ENCODE measurements around the gene CCL2. TPM values are rescaled to one million over a fixed set of nuclear protein-coding genes. Genes with fewer than 3 reads are reported as not detected.

Gene CCL2
- total and polyA plus RNA-seq, 3 experiments from 2014 or later, result 5.5 to 6.6 TPM; not detected in 1

DNA sequence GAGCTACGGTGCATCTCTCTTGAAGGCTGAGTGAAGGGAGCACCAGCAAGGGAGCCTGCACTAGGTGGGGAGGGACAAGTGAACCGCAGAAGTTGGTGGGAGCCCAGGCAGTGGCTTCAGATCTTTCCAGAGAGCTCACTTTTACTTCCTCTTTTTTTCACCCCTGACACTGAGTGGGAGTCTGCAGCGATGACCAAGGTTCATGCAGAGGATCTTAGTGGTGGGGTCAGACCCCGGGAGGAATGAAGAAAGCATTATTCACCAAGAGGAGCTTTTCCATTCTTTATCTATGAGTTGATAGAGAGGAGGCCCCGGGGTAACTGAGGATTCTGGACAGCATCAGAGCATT lies 3.0 kb upstream of the CCL2 start:
- ChIA-PET POLR2A (no interaction called here), CTCF (no interaction called here)
- Histone ChIP-seq H3K4me1 (ENCODE audit: insufficient read depth, low read length) (no peaks in the 10 kb centered on the region), H3K9me3 (ENCODE audit: low read length) (no peaks in the 10 kb centered on the region), H3K27me3 (ENCODE audit: insufficient read depth, low read length, poor library complexity, severe bottlenecking) (no peaks in the 10 kb centered on the region), H3K27ac (ENCODE audit: low read depth, low read length) (no peak overlapping the region), H3K4me3 (ENCODE audit: low read length) (no peak overlapping the region), H3K36me3 (ENCODE audit: insufficient read depth, low read length) (no peaks in the 10 kb centered on the region)
- Mint-ChIP-seq H3K4me1 (peaks cover 0 to 3% (median 0%) of the 10 kb centered on the region in 3 donors), H3K36me3 (no peaks in the 10 kb centered on the region), H3K9me3 (no peaks in the 10 kb centered on the region), H3K27me3 (peaks cover 13 to 53% of the 10 kb centered on the region in 2 donors), H3K4me3 (no peak overlapping the region), H3K27ac (no peak overlapping the region)
- DNase-seq, result no peak

DNA sequence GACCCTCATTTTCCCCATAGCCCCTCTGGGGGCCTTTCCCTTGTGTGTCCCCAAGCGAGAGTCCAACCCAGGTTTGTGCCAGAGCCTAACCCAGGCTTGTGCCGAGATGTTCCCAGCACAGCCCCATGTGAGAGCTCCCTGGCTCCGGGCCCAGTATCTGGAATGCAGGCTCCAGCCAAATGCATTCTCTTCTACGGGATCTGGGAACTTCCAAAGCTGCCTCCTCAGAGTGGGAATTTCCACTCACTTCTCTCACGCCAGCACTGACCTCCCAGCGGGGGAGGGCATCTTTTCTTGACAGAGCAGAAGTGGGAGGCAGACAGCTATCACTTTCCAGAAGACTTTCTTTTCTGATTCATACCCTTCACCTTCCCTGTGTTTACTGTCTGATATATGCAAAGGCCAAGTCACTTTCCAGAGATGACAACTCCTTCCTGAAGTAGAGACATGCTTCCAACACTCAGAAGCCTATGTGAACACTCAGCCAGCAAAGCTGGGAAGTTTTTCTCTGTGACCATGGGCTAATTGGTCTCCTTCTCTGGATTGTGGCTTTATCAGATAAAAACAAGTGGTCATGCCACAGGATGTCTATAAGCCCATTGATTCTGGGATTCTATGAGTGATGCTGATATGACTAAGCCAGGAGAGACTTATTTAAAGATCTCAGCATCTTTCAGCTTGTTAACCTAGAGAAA lies 2.5 kb upstream of the CCL2 start:
- Mint-ChIP-seq H3K36me3 (no peaks in the 10 kb centered on the region), H3K4me3 (no peak overlapping the region), H3K4me1 (peaks cover 0 to 3% (median 0%) of the 10 kb centered on the region in 3 donors), H3K9me3 (no peaks in the 10 kb centered on the region), H3K27ac (no peak overlapping the region), H3K27me3 (peaks cover 13 to 58% of the 10 kb centered on the region in 2 donors)
- no peaks in the 10 kb centered on the region for H3K4me1 ChIP-seq (ENCODE audit: insufficient read depth, low read length)
- no peaks in the 10 kb centered on the region for H3K9me3 ChIP-seq (ENCODE audit: low read length)
- H3K4me3 ChIP-seq (ENCODE audit: low read length), result no peak overlapping the region
- CTCF ChIA-PET, result no interaction called here
- no peak for DNase-seq
- POLR2A ChIA-PET, result no interaction called here
- H3K27ac ChIP-seq (ENCODE audit: low read depth, low read length), result no peak overlapping the region
- H3K27me3 ChIP-seq (ENCODE audit: insufficient read depth, low read length, poor library complexity, severe bottlenecking), result no peaks in the 10 kb centered on the region
- no peaks in the 10 kb centered on the region for H3K36me3 ChIP-seq (ENCODE audit: insufficient read depth, low read length)

DNA sequence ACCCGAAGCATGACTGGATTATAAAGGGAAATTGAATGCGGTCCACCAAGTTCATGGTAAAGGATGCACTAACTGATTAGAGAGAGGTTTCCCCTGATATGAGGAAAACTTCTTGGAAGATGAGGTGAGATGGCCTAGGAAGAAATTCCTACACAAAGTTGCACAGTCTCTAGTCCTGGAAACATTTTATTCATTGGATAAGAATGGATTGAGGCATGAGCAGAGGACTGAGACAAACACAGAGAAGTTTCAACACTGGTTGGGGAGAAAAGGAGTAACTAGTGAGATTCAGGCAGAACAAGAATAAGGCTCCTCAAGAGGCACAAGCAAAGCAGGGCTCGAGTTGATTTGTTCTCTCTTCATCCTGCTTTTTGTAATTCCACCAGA lies 2.0 kb upstream of the CCL2 start:
- no peak for DNase-seq
- H3K9me3 ChIP-seq (ENCODE audit: low read length), result no peaks in the 10 kb centered on the region
- ChIA-PET POLR2A (no interaction called here), CTCF (no interaction called here)
- H3K9me3 Mint-ChIP-seq, result no peaks in the 10 kb centered on the region
- no peak overlapping the region for H3K27ac Mint-ChIP-seq
- no peaks in the 10 kb centered on the region for H3K36me3 Mint-ChIP-seq
- no peaks in the 10 kb centered on the region for H3K36me3 ChIP-seq (ENCODE audit: insufficient read depth, low read length)
- H3K4me1 Mint-ChIP-seq, result peaks cover 0 to 3% (median 0%) of the 10 kb centered on the region in 3 donors
- H3K4me1 ChIP-seq (ENCODE audit: insufficient read depth, low read length), result no peaks in the 10 kb centered on the region
- H3K27ac ChIP-seq (ENCODE audit: low read depth, low read length), result no peak overlapping the region
- H3K4me3 ChIP-seq (ENCODE audit: low read length), result no peak overlapping the region
- H3K27me3 Mint-ChIP-seq, result peaks cover 13 to 62% of the 10 kb centered on the region in 2 donors
- no peaks in the 10 kb centered on the region for H3K27me3 ChIP-seq (ENCODE audit: insufficient read depth, low read length, poor library complexity, severe bottlenecking)
- H3K4me3 Mint-ChIP-seq, result no peak overlapping the region

DNA sequence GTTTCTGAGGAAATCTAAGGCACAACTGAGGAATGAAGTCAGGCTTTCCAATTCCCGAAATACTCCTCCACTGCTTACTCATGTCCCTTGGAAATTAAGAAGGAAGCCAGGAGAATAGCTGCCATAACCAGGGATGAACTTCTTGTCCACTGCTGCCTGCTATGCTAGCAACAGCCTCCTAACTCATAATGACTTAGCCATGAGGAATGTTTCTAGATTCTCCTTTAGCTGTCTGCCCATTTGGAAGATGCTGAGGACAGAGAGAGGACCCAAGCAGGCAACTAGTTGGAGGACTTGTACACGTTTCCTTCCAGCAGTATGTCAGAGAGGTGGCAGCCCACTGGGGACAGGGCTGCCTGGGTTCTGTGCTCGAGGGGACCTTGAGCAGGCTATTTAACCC lies 939 bp upstream of the CCL2 start:
- no peak for DNase-seq
- H3K4me1 ChIP-seq (ENCODE audit: insufficient read depth, low read length), result no peaks in the 10 kb centered on the region
- Mint-ChIP-seq H3K4me3 (no peak overlapping the region), H3K4me1 (peaks cover 0 to 3% (median 0%) of the 10 kb centered on the region in 3 donors), H3K27me3 (peaks cover 12 to 69% of the 10 kb centered on the region in 2 donors), H3K36me3 (no peaks in the 10 kb centered on the region), H3K9me3 (no peaks in the 10 kb centered on the region), H3K27ac (no peak overlapping the region)
- CTCF ChIA-PET, result no interaction called here
- POLR2A ChIA-PET, result no interaction called here
- no peak overlapping the region for H3K27ac ChIP-seq (ENCODE audit: low read depth, low read length)
- H3K4me3 ChIP-seq (ENCODE audit: low read length), result no peak overlapping the region
- H3K36me3 ChIP-seq (ENCODE audit: insufficient read depth, low read length), result no peaks in the 10 kb centered on the region
- peaks cover 4% of the 10 kb centered on the region for H3K27me3 ChIP-seq (ENCODE audit: insufficient read depth, low read length, poor library complexity, severe bottlenecking)
- H3K9me3 ChIP-seq (ENCODE audit: low read length), result no peaks in the 10 kb centered on the region

DNA sequence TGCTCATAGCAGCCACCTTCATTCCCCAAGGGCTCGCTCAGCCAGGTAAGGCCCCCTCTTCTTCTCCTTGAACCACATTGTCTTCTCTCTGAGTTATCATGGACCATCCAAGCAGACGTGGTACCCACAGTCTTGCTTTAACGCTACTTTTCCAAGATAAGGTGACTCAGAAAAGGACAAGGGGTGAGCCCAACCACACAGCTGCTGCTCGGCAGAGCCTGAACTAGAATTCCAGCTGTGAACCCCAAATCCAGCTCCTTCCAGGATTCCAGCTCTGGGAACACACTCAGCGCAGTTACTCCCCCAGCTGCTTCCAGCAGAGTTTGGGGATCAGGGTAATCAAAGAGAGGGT lies 272 bp downstream of the CCL2 start:
- peaks cover 4% of the 10 kb centered on the region for H3K27me3 ChIP-seq (ENCODE audit: insufficient read depth, low read length, poor library complexity, severe bottlenecking)
- H3K36me3 ChIP-seq (ENCODE audit: insufficient read depth, low read length), result no peaks in the 10 kb centered on the region
- POLR2A ChIA-PET, result no interaction called here
- Mint-ChIP-seq H3K4me1 (peaks cover 0 to 3% (median 0%) of the 10 kb centered on the region in 3 donors), H3K36me3 (no peaks in the 10 kb centered on the region), H3K4me3 (no peak overlapping the region), H3K9me3 (no peaks in the 10 kb centered on the region), H3K27ac (no peak overlapping the region), H3K27me3 (peaks cover 12 to 75% of the 10 kb centered on the region in 2 donors)
- H3K9me3 ChIP-seq (ENCODE audit: low read length), result no peaks in the 10 kb centered on the region
- H3K27ac ChIP-seq (ENCODE audit: low read depth, low read length), result no peak overlapping the region
- no peak for DNase-seq
- CTCF ChIA-PET, result no interaction called here
- no peak overlapping the region for H3K4me3 ChIP-seq (ENCODE audit: low read length)
- H3K4me1 ChIP-seq (ENCODE audit: insufficient read depth, low read length), result no peaks in the 10 kb centered on the region

DNA sequence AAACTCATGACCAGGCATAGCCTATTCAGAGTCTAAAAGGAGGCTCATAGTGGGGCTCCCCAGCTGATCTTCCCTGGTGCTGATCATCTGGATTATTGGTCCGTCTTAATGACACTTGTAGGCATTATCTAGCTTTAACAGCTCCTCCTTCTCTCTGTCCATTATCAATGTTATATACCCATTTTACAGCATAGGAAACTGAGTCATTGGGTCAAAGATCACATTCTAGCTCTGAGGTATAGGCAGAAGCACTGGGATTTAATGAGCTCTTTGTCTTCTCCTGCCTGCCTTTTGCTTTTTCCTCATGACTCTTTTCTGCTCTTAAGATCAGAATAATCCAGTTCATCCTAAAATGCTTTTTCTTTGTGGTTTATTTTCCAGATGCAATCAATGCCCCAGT lies 756 bp downstream of the CCL2 start:
- DNase-seq, result no peak
- Mint-ChIP-seq H3K27me3 (peaks cover 12 to 74% of the 10 kb centered on the region in 2 donors), H3K4me1 (peaks cover 0 to 3% (median 0%) of the 10 kb centered on the region in 3 donors), H3K4me3 (no peak overlapping the region), H3K27ac (no peak overlapping the region), H3K9me3 (no peaks in the 10 kb centered on the region), H3K36me3 (no peaks in the 10 kb centered on the region)
- ChIA-PET POLR2A (no interaction called here), CTCF (interaction anchor here (1.2 kb wide), 1 partner anchor 9 kb away, joined by 3 read pairs; no protein-coding TSS in a partner anchor)
- Histone ChIP-seq H3K9me3 (ENCODE audit: low read length) (no peaks in the 10 kb centered on the region), H3K4me3 (ENCODE audit: low read length) (no peak overlapping the region), H3K36me3 (ENCODE audit: insufficient read depth, low read length) (no peaks in the 10 kb centered on the region), H3K27me3 (ENCODE audit: insufficient read depth, low read length, poor library complexity, severe bottlenecking) (peaks cover 4% of the 10 kb centered on the region), H3K4me1 (ENCODE audit: insufficient read depth, low read length) (no peaks in the 10 kb centered on the region), H3K27ac (ENCODE audit: low read depth, low read length) (no peak overlapping the region)

DNA sequence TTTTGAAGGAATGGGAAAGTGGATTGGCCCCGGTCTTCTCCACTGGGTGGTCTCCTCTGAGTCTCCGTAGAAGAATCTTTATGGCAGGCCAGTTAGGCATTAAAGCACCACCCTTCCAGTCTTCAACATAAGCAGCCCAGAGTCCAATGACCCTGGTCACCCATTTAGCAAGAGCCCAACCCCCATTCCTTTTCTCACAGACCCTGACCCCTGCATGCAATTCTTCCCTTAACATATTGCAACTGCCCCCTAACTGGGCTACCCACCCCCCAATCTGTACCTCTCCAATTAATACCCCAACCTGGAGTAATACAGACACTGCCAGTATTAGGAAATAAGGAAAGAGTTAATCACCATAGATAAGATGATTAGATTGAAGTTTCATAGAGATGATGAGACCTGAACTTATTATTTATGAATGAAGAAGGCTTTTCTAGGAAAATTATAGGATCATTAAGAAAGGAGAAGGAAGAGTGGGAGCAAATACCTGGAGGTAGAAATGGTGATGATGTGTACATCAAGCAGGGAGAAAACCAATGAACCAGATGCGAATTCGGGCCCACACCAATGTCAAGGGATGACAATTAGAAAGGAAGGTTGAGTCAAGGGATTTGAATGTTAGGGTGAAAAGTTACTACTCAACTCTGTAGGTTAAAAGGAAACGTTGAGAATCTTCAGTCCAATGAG lies 2.4 kb downstream of the CCL2 start:
- Mint-ChIP-seq H3K36me3 (no peaks in the 10 kb centered on the region), H3K27me3 (peaks cover 12 to 67% of the 10 kb centered on the region in 2 donors), H3K27ac (no peak overlapping the region), H3K4me3 (no peak overlapping the region), H3K9me3 (no peaks in the 10 kb centered on the region), H3K4me1 (peaks cover 0 to 3% (median 0%) of the 10 kb centered on the region in 3 donors)
- Histone ChIP-seq H3K27me3 (ENCODE audit: insufficient read depth, low read length, poor library complexity, severe bottlenecking) (peaks cover 4% of the 10 kb centered on the region), H3K4me1 (ENCODE audit: insufficient read depth, low read length) (no peaks in the 10 kb centered on the region), H3K9me3 (ENCODE audit: low read length) (no peaks in the 10 kb centered on the region), H3K36me3 (ENCODE audit: insufficient read depth, low read length) (no peaks in the 10 kb centered on the region), H3K4me3 (ENCODE audit: low read length) (no peak overlapping the region), H3K27ac (ENCODE audit: low read depth, low read length) (no peak overlapping the region)
- POLR2A ChIA-PET, result no interaction called here
- DNase-seq, result no peak
- CTCF ChIA-PET, result no interaction called here

DNA sequence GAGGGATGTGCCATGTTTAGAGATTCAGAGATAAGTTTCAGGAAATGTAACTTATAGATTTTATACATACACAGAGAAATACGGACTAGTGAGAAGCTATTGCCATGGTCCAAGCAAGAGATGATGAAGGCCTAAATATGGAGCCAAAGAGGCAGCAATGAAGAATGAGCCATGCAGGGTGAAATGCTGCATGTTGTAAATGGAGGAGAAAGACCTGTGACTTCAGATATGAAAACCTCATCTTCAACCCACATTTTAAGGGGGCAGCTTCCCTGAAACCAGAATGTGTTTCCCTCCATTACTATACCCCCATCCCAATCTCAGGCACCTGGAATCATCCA lies 2.9 kb downstream of the CCL2 start:
- Mint-ChIP-seq H3K27ac (no peak overlapping the region), H3K36me3 (no peaks in the 10 kb centered on the region), H3K4me3 (no peak overlapping the region), H3K9me3 (no peaks in the 10 kb centered on the region), H3K27me3 (peaks cover 12 to 62% of the 10 kb centered on the region in 2 donors), H3K4me1 (peaks cover 0 to 3% (median 0%) of the 10 kb centered on the region in 3 donors)
- ChIA-PET POLR2A (no interaction called here), CTCF (no interaction called here)
- no peak for DNase-seq
- no peak overlapping the region for H3K27ac ChIP-seq (ENCODE audit: low read depth, low read length)
- no peak overlapping the region for H3K4me3 ChIP-seq (ENCODE audit: low read length)
- H3K9me3 ChIP-seq (ENCODE audit: low read length), result no peaks in the 10 kb centered on the region
- H3K4me1 ChIP-seq (ENCODE audit: insufficient read depth, low read length), result no peaks in the 10 kb centered on the region
- H3K27me3 ChIP-seq (ENCODE audit: insufficient read depth, low read length, poor library complexity, severe bottlenecking), result peaks cover 4% of the 10 kb centered on the region
- no peaks in the 10 kb centered on the region for H3K36me3 ChIP-seq (ENCODE audit: insufficient read depth, low read length)
